GM12872 (cell line): ENCODE results near the gene FILIP1L.

Experiments
- TF ChIP-seq, protein P1 (sequence below): IDR thresholded peaks from 3 replicates; pipeline ENCODE4 v1.5.1; 2011; ENCODE audit warnings: low read depth, mild to moderate bottlenecking, low read length, moderate library complexity; ENCODE audit not compliant: insufficient read depth

The FILIP1L gene

DNA sequence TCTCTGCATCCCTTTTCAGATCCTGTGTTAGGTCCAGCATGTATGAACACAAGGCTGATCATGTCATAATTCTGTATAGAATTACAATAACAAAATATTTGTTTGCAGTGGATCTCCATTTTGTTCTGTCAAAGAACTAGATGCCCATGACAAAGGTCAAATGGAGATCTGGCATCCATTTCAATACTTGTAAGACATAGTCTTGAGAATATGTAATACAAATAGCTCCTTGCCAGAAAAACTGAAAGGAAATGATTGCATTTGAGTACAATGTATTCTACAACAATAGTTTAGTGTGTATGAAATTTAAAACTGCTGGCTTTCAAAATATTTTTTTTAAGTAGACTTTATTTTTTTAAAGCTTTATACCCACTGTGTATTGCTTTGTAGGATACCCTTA, 195.6 kb downstream of the FILIP1L start:
- TF ChIP-seq, protein P1, sequence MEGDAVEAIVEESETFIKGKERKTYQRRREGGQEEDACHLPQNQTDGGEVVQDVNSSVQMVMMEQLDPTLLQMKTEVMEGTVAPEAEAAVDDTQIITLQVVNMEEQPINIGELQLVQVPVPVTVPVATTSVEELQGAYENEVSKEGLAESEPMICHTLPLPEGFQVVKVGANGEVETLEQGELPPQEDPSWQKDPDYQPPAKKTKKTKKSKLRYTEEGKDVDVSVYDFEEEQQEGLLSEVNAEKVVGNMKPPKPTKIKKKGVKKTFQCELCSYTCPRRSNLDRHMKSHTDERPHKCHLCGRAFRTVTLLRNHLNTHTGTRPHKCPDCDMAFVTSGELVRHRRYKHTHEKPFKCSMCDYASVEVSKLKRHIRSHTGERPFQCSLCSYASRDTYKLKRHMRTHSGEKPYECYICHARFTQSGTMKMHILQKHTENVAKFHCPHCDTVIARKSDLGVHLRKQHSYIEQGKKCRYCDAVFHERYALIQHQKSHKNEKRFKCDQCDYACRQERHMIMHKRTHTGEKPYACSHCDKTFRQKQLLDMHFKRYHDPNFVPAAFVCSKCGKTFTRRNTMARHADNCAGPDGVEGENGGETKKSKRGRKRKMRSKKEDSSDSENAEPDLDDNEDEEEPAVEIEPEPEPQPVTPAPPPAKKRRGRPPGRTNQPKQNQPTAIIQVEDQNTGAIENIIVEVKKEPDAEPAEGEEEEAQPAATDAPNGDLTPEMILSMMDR, result no peak

DNA sequence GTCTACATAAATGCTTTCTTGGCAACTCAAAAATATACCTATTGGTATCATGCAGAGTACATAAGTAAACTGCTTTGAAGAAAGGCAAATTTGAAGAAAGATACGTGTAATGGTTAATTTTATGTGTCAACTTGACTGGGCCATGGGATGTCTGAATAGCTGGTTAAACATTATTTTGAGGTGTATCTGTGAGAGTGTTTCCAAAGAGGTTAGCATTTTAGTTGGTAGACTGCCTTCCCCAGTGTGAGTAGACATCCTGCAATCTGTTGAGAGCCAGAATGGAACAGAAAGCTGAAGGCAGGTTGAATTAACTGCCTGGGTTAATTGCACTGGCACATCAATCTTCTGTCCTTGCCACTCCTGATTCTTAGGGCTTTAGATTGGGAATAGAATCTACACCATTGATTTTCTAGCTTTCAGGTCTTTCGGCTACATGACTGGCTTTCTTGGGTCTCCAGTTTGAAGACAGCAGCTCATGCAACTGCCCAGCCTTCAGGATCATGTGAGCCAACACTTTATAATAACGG, 198.3 kb downstream of the FILIP1L start:
- TF ChIP-seq, protein P1, result no peak

DNA sequence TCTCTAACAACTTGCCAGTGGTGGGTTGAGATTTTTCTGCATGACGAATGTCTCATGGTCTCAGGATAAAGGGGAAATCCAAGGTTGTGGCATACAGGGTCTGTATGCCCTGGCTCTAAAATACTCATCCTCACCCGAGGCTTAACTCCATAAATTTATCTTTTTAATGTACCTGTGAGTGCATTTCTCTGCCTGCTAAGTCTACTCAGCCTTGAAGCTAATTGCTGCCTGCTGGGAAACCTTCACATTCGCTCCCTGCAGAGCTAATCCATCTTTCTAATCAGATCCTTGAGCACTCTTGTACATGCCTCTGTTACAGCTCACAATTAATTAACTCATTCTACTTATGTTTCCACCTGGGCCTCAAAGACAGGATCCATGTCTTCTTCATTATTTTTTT, 202.9 kb downstream of the FILIP1L start:
- TF ChIP-seq, protein P1, result no peak

DNA sequence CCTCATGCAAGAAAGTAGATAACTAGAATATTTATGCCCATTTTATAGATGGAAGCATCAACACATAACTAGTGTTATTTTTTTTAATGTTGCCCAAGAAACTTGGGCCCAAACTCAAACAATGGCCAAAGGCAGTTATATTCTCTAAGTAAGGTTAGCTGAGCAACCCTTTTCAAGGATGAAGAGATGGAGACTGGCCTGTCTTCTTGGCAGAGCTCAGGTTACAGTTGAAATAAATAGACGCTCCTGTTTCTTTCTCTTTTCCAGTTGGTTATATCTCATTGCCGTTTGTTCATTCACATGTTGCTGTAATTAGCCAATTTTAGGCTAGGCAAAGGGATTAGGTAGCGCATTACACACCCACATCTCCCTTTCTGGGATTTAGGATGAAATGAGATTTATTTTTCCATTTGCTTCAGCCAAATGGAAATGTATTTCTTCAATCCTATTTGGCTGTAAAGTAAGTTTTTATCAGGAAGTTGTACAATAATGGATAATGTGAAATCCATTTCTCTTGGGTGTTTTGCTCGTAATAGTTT, 203.5 kb downstream of the FILIP1L start:
- TF ChIP-seq, protein P1, result no peak

DNA sequence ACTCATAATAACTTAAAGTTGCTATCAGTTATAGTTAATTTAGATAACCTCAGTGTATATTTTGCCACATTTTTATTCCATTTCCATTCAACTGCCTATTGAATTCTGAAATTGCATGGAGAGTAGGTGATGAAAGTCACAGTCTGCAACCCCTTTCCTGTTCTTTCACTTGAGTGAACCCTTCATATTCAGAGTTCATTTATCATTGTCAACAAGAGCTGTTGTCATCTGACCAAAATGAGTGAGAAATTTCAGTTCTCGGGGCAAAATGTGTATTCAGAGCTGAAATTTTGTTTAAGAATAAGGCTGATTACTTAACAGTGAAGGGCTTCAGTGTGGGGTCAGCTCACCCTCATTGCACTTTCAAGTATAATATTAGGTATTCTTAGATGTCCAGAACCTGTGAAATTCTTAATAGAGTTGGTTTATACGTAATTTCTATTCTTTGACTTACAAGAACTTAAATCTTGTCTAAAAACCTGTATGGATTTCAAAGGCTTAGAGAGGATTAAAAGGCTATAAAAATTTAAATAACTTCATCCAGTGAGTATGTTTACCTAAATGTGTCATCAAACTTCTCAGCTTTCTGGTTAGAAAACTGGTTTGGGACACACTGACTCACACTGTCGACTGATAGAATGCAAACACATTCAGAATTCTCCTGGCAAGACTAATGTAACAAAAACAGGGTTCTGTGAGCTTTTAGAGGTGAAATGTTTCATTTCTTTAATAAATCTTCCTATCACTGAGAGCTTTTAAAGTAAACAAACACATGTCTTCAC, 204.4 kb downstream of the FILIP1L start:
- TF ChIP-seq, protein P1, result no peak

DNA sequence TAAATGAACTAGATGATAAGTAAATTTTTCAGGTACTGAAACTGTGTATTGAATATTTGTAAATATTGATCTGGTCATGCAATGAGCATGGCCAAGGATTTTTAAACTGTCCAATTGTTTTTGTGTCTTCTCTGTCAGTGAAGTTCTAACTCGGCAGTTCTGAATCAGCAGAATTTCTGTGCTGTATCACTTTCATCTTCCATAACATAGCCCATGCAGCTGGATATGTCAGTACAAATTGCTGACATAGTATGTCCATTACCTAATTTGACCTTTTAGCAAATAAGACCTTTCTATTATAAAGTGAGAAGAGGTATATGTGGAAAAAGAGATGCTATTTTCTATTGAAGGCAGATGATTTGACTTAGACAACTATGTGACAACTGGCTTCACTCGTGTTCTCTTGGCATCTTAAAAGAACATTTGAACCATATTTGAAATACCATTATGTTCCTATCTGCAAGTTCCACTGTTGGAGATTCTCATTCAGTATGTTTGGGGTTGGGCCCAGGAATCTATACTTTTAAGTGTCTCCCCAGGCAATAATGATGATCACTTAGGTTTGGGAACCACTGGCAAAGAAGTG, 206.2 kb downstream of the FILIP1L start:
- TF ChIP-seq, protein P1, result no peak

DNA sequence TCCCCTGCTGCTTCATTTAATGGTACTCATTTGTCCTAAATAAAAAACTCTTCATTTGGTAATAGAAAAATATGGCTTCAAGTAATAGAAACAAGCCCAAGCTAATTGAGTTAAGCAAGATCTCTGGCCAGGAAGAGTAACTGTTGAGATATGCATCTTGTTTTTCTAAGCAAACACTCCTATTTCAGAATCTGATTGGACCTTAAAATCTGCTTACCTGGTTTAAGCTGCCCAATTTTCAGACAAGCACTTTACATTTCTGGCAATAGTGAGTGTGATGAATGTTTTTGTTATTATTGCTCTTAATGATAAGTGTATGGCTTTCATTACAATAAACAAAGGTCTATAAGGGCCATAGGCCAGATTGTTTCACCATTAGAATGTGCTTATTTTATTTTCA, 210.4 kb downstream of the FILIP1L start:
- TF ChIP-seq, protein P1, result no peak
